Stimulated activated CD4-positive, alpha-beta T cell treated with anti-CD3 and anti-CD28 coated beads, TNF-alpha, amount 100 ng/mL, for 48 hours (primary cell): ENCODE results near the gene ABCG2.
"Not testable (repeated sequence)": the region's sequence is repeated elsewhere in the genome, so short reads cannot be mapped to it uniquely, and the experiment has no call there.

Source experiments
- DNase-seq, 3 donors: peaks; one replicate each; pipeline ENCODE4 v3.0.0-alpha.2; 2020; ENCODE audit warnings: low read depth in 3 of 3

The ABCG2 gene

DNA sequence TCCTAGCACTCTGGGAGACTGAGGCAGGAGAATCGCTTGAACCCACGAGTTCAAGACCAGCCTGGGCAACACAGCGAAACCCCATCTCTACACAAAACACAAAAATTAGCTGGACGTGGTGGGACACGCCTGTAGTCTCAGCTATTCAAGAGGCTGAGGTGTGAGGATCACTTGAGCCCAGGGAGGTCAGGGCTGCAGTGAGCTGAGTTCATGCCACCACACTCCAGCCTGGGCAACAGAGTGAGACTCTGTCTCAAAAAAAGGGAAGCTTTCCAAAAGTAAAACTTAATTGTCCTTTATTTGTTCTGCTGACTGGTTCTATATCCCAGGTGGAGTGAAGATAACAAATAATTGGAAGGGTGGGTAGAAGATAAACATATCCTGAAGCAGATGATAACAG lies 45.6 kb downstream of the ABCG2 start:
- DNase-seq, result no peak

DNA sequence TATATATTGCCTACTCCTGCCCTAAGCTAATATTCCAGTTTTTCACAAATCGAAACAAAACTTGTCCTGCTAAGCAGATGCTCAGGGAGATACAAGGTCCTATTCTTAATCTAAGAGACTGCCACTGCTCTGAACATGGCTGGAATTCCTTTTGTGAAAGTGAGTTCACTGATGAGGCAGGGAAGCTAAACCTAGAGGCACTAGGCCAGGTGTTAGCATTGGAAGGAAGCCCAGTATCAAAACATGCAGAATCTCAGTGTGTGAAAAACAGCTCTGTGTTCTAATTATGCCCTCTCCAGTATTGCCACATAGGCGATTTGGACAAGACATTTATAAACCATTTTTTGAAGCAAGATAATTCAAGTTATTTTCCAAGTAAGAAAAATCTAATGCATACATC lies 47.6 kb downstream of the ABCG2 start:
- no peak for DNase-seq

DNA sequence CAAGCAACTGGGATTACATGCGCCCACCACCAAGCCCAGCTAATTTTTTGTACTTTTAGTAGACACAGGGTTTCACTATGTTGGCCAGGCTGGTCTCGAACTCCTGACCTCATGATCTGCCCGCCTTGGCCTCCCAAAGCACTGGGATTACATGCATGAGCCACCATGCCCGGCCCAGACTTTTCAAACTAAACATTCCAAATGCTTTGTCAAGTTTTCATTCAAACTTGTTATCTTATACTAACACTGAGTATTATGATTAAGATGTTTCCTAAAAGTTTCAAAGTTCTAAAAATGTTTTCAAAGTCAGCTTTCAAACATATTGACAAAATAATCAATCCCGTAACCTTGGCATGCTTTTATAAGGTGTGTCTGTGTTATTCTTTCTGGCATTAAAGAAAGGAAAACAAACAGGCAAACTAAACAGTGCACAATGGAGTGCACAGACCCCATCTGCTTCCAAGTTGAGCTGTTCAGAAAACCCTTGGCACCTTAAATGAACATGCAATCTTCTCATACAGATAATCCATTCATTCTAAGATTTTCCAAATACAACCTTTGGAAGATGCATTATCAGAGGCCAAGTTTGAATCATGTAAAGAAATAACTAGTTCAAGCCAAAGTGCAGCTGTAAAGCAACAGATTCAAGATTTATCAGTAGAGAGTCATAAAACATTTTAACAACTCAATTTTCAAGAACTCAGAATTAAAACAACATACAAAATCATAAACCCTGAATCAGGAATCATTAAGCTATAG lies 49.1 kb downstream of the ABCG2 start:
- DNase-seq, result no peak

DNA sequence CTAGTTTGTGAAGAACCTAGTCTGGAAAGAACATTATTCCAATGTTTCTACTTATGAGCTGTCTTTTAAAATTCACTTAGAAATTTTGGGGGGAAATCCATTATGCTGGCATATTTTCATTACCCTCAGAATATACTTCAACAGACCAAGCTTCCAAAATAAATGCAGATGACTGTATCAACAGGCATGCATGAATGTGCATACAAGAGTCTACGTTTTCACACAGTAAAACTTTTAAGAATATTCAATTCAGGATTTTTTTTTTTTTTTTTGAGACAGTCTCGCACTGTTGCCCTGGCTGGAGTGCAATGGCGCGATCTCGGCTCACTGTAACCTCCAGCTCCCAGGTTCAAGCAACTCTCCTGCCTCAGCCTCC lies 49.7 kb downstream of the ABCG2 start:
- DNase-seq, result no peak

- not testable (repeated sequence) for DNase-seq
Observed at GRCh38 chr4:88108108-88108465, 50.4 kb downstream of the ABCG2 start.

DNA sequence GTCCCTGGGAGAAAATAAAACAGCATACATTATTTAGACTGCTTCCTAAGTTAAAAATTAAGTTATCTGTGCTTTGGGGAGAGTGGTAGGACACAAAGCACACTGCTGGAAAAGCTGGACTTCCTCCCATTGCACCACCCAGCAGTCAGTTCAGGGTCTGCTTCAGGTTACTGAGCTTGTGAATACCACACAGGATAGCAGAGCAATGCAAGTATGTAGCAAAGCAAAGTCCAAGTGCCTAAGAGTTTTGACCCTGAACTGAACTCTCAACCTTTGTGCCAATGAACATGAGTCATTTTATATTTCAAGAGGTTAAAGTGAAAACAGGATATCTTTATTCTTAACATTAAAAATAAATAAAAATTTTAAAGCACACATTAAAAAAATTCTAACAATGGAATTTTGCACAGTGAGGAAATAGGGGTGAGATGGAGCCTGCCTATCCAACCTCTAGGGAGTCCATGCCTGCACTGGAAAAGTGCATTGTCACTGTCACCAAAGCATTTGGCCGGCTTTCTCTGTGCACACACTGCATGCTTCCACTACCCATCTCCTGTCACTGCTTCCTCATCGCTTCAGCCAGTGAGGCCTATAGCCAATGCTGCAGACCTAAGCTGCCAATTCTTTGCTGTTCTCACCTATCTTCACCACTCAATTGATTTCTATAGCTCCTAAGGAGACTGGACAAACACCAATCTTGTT lies 50.9 kb downstream of the ABCG2 start:
- DNase-seq, result no peak

- DNase-seq, result no peak
Observed at GRCh38 chr4:88106205-88106604, 52.2 kb downstream of the ABCG2 start.

DNA sequence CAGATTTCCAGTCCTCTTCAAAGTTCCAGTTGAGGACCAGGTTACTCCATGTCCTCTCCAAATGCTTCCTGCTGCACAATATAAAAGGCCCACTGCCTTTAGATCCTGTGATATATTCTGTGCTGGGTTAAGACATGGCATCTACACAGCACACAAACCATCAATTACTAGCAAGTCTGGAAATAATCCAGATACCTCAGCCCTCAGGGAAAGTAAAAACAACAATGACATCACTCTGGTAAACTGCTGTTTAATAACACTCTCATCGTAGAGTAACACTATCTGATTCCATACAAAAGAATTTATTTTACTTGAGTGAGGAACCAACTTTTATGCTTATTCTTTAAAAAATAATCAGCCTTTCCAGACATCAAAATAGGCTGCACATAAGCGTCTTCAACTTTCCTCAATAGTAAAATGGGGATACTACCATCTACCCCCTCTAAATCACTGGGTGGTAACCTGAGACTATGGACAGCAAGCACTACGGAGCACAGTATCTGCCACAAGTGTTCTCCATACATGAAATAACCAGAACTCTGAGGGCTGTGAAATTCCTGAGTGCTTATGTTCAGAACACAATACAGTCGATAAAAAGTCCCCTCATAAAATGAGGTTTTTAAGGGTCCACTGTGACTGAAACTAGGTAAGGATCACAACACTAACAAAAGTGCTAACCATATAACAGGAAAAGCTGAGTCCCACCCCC lies 53.4 kb downstream of the ABCG2 start:
- DNase-seq, result no peak

- no peak for DNase-seq
Observed at GRCh38 chr4:88102026-88102425, 56.4 kb downstream of the ABCG2 start.

DNA sequence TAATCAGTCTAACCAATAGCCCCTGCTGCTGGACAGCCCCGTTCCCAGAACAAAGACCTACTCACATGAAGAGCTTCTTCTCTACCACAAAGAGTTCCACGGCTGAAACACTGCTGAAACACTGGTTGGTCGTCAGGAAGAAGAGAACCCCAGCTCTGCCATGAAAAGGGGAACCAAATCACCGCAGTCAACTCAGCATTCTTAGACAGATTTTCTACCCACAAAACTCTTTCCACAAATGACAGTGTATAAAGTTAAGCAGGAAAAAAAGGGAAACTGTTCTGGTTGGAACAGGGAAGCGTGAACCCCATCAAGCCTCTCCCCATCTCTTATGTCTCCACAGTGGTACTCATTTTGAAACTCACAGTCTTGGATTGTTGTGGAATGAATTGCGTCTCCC lies 57.3 kb downstream of the ABCG2 start:
- no peak for DNase-seq

DNA sequence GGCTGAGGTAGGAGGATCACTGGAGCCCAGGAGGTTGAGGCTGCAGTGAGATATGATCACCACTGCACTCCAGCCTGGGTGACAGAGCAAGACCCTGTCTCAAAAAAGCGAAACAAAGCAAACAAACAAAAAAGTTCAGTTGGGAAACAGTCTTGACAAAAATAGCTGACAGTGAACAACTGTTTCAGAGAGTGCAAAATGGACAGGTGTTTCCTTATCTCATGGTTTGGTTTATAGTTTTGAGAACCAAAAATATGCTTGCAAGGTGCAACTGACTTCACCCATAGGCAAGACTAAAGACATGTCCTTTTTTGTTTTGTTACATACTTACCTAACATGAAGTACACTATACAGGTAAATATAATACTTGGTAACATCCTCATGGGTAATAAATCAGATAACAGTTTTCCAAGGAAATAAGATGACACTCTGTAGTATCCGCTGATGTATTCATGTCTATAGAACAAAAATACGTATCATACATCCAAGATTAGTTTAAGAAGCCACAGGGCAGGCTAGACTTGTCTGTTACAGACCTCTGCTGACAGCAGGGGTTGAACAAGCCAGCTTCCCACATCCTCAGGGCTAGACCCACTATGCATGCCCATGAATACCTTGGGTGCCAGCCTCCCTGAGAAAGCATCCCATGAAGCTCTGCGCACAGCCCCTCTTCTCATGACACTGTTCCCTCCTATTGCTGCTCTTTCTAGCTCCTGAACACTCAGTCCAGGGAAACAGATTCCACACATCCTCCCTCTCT lies 59.3 kb downstream of the ABCG2 start:
- no peak for DNase-seq

GRCh38 chr4:88097781-88098180 lies 60.7 kb downstream of the ABCG2 start:
- DNase-seq, result no peak

DNA sequence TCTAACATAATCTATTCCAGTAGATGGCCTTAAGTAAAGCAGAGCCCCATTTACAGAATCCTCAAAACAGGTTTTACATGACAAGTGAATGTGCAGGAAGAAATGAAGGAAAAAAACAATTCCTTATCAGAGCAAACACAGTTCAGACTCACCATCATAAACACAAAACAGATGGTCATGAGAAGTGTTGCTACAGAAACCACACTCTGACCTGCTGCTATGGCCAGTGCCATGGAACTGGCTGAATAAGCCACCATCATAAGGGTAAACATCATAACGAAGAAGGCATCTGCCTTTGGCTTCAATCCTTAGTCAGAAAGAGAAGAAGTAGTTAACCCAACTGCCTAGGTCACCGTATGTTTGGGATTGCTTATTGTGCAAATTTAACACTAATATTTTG lies 61.1 kb downstream of the ABCG2 start:
- DNase-seq, result no peak

- no peak for DNase-seq
Observed at GRCh38 chr4:88093874-88094273, 64.6 kb downstream of the ABCG2 start.

DNA sequence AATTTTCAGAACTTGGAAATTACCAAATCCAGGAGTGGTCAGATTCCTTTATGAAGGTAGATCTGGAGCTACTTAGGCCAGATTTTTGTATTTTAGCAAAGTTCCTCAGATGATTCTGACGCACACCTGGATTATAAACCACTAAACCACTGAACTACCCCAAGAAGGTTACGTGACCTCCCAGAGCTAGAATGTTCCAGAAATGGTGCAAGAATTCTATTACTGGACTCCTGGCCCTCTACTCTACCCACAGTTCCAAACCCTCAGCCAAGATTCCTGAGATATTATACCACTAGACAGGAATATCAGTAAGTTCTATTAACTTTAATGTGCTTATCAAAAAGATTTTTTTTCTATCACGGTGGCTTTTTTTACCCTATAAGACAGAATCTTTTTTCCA lies 67.1 kb downstream of the ABCG2 start:
- no peak for DNase-seq

DNA sequence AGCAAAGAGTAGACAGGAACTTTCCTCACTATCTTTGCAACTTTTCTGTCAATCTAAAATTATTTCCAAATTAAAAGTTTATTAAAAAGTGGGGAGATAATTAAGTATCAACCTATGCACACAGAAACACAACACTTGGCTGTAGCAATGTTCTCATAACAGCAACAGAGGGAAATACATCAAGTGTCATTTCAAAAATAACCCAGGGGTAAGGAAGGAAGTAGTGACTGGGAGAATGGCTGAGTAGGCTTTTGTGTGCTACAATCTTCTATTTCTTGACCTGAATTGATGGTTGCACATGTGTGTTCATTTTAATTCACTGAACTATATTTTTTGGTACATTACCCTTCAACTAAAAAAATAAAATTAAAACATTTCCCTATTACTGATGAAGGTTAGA lies 67.5 kb downstream of the ABCG2 start:
- no peak for DNase-seq

DNA sequence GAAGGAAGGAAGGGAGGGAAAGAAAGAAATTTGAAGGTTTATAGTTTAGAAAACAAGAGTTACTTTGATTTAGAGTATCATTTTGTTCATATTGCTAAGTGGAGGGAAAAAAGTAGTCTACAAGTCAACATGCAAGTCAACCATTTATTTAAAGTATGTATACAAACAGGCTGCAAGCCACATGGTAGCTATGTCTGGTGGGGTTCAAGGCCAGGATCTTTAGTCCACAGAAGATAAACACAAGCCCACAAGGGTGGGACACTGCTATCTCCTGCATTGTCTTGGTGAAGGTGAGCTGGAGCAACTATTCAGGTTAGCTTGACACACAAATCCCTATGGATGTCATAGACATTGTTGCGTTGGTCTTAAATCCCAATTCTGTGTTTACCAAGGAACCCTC lies 71.4 kb downstream of the ABCG2 start:
- no peak for DNase-seq

DNA sequence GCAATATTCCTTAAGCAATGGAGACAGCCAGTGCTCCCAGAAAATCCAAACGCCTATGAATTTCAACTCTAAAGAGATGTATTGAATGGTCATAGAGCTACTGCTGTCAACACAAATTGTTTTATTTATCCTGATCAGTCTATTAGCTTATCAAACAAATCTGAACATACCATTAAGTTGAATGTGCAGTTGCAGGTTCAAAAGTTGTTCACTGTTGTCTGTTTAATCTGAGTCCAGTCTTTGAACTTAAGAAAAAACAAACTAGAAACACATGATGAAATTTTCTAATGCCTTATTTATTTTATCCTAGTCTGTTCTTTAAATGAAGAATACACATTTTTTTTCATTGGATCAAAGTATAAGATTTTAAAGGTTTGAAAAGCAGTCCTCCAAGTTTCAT lies 77.8 kb downstream of the ABCG2 start:
- no peak for DNase-seq

- DNase-seq, result no peak
Observed at GRCh38 chr4:88078579-88078978, 79.9 kb downstream of the ABCG2 start.

- no peak for DNase-seq
Observed at GRCh38 chr4:88077911-88078524, 80.4 kb downstream of the ABCG2 start.

- DNase-seq, result no peak
Observed at GRCh38 chr4:88075336-88075735, 83.1 kb downstream of the ABCG2 start.

DNA sequence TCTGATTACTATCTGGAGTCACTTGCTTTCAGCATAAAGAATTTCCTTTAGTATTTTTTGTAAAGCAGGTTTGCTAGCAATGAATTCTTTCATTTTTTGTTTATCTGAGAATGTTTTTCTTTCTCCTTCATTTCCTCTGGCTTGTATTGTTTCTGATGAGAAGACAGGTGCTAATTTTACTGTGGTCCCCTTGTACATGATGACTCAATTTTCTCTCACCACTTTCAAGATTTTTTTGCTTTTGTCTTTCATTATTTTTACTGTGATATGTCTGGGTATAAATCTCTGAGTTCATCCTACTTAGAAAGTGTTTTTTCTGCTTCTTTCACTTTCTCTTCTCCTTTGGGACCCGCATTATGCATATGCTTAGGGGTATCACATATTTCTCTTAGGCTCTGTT lies 88.4 kb downstream of the ABCG2 start:
- no peak for DNase-seq
